ENCODE measurements around the gene LAMA5.

Gene LAMA5

DNA sequence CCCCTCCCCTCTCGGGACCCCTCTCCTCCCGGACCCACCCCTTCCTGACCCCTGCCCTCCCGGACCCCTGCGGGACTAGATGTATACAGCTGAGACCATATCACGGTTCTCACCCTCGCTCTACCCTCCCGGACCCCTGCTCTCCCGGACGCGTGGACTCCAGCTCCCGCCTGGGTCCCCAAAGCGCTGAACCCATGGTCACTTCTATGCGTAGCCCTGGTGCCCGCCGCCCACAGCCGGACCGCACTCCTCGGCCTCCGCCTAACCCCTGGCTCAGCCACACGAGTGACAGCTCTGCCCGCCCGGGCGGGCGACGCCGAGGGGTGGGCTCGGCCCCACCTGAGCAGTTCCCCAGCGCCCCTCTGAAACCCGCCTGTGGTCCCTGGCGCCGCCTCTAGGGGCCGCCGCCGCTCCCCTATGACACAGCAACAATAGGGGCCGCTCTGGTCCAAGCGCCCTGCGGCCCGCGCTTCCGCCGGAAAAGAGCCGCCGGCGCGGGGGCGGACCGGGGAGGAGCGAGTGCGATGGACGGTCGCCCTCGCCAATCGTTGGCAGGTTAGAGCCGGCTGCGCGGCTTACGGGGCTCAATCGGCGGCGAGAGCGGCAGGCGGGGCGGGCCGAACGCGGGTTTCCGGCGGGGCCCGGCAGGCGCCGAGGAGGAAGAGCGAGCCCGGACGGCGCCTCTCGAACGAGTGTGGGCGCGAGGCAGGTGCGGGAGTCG, 64.6 kb downstream of the LAMA5 start, which contains the start of gene ADRM1:
TSS of gene ADRM1 (plus strand) at position 657 of the 721 bp plus-strand sequence. CDS start 572 bp downstream, outside the sequence.
- peaks cover 50% of the 10 kb centered on the region for H3K36me3 ChIP-seq (ENCODE audit: insufficient read depth, low read length)

DNA sequence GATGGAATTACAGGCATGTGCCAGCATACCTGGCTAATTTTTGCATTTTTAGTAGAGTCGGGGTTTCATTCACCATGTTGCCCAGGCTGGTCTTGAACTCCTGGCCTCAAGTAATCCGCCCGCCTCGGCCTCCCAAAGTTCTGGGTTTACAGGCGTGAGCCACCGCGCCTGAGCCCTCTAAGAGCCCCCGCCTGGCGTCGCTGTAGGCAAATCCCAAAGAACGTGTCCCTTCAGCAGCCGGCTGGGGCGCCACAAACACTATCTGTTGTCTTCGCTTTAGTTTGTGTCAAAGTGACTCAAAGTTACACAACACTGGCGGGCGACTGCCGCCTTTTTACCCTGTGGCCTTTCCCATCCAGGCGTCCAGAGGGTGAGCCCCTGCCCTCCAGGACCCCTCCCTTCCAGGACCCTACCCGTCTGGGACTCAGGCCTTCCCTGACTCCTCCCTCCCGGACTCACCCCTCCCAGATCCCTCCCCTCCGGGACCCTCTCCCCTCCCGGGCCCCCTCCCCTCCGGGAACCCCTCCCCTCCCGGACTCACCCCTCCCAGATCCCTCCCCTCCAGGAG, 65.3 kb downstream of the LAMA5 start:
- Histone ChIP-seq H3K27ac (ENCODE audit: low read length) (peak overlapping the region; percentile 95), H3K9me3 (ENCODE audit: insufficient read depth, low read length, severe bottlenecking) (no peaks in the 10 kb centered on the region), H3K4me1 (ENCODE audit: insufficient read depth, low read length) (peaks cover 38% of the 10 kb centered on the region), H3K4me2 (ENCODE audit: insufficient read depth, low read length) (peak overlapping the region; percentile 97), H3K27me3 (ENCODE audit: insufficient read depth, low read length, poor library complexity) (no peaks in the 10 kb centered on the region), H3K4me3 (ENCODE audit: low read depth in 1 of 2, low read length in 2 of 2) (peak overlapping the region; percentile 68 to 99; a peak in 3 of 4 replicates), H3K79me2 (ENCODE audit: insufficient read depth, low read length) (peaks cover 40% of the 10 kb centered on the region), H2AFZ (ENCODE audit: low read depth, low read length) (peak overlapping the region; percentile 98), H3K36me3 (ENCODE audit: insufficient read depth, low read length) (peaks cover 44% of the 10 kb centered on the region), H3K9ac (ENCODE audit: low read depth, low read length) (peak overlapping the region; percentile 93), H4K20me1 (ENCODE audit: insufficient read depth, low read length) (peaks cover 37% of the 10 kb centered on the region)
- ATAC-seq (ENCODE audit: insufficient read depth, low read depth): peak; percentile 43
- TF ChIP-seq, protein P1, sequence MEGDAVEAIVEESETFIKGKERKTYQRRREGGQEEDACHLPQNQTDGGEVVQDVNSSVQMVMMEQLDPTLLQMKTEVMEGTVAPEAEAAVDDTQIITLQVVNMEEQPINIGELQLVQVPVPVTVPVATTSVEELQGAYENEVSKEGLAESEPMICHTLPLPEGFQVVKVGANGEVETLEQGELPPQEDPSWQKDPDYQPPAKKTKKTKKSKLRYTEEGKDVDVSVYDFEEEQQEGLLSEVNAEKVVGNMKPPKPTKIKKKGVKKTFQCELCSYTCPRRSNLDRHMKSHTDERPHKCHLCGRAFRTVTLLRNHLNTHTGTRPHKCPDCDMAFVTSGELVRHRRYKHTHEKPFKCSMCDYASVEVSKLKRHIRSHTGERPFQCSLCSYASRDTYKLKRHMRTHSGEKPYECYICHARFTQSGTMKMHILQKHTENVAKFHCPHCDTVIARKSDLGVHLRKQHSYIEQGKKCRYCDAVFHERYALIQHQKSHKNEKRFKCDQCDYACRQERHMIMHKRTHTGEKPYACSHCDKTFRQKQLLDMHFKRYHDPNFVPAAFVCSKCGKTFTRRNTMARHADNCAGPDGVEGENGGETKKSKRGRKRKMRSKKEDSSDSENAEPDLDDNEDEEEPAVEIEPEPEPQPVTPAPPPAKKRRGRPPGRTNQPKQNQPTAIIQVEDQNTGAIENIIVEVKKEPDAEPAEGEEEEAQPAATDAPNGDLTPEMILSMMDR (IDR thresholded peaks at IDR 0.05; ENCODE audit: borderline replicate concordance, extremely low read depth, low read length, poor library complexity, severe bottlenecking): peak; percentile 86
- no peak for TF ChIP-seq EZH2 (IDR thresholded peaks at IDR 0.05; ENCODE audit: borderline replicate concordance, low read depth, low read length, severe bottlenecking)
- DNase-seq: peak; percentile 85

More for the DNA sequence above, 64.6 kb downstream of the LAMA5 start, which contains the start of gene ADRM1:
- DNase-seq (peak; percentile 98), ATAC-seq (ENCODE audit: insufficient read depth, low read depth) (peak; percentile 88)
- peak within 1 kb of the TSS; percentile 98 for H2AFZ ChIP-seq (ENCODE audit: low read depth, low read length)
- H3K4me2 ChIP-seq (ENCODE audit: insufficient read depth, low read length): peak within 1 kb of the TSS; percentile 100
- peaks cover 38% of the 10 kb centered on the region for H3K4me1 ChIP-seq (ENCODE audit: insufficient read depth, low read length)
- H3K79me2 ChIP-seq (ENCODE audit: insufficient read depth, low read length): peaks cover 41% of the 10 kb centered on the region
- H3K9me3 ChIP-seq (ENCODE audit: insufficient read depth, low read length, severe bottlenecking): no peaks in the 10 kb centered on the region
- H3K9ac ChIP-seq (ENCODE audit: low read depth, low read length): peak within 1 kb of the TSS; percentile 93
- TF ChIP-seq, protein P1 (IDR thresholded peaks at IDR 0.05; ENCODE audit: borderline replicate concordance, extremely low read depth, low read length, poor library complexity, severe bottlenecking): peak; percentile 92
- no peak for TF ChIP-seq EZH2 (IDR thresholded peaks at IDR 0.05; ENCODE audit: borderline replicate concordance, low read depth, low read length, severe bottlenecking)
- H3K27ac ChIP-seq (ENCODE audit: low read length): peak within 1 kb of the TSS; percentile 95
- peaks cover 44% of the 10 kb centered on the region for H4K20me1 ChIP-seq (ENCODE audit: insufficient read depth, low read length)
- H3K4me3 ChIP-seq (ENCODE audit: low read depth in 1 of 2, low read length in 2 of 2): peak within 1 kb of the TSS; percentile 99 to 100
- H3K27me3 ChIP-seq (ENCODE audit: insufficient read depth, low read length, poor library complexity): no peaks in the 10 kb centered on the region

- peaks cover 30% of the 10 kb centered on the region for H4K20me1 ChIP-seq (ENCODE audit: insufficient read depth, low read length)
- no peak overlapping the region for H2AFZ ChIP-seq (ENCODE audit: low read depth, low read length)
- H3K79me2 ChIP-seq (ENCODE audit: insufficient read depth, low read length): peaks cover 34% of the 10 kb centered on the region
- H3K9ac ChIP-seq (ENCODE audit: low read depth, low read length): 0 out of 2 replicates have a peak overlapping the region, but pooled peaks have one; percentile 93
- TF ChIP-seq, protein P1 (IDR thresholded peaks at IDR 0.05; ENCODE audit: borderline replicate concordance, extremely low read depth, low read length, poor library complexity, severe bottlenecking): no peak
- no peak for TF ChIP-seq EZH2 (IDR thresholded peaks at IDR 0.05; ENCODE audit: borderline replicate concordance, low read depth, low read length, severe bottlenecking)
- no peak overlapping the region; a peak in 1 of 4 replicates for H3K4me3 ChIP-seq (ENCODE audit: low read depth in 1 of 2, low read length in 2 of 2)
- DNase-seq: no peak
- H3K36me3 ChIP-seq (ENCODE audit: insufficient read depth, low read length): peaks cover 44% of the 10 kb centered on the region
- peak overlapping the region; percentile 10; the same call in 1 of the 2 replicates for H3K27ac ChIP-seq (ENCODE audit: low read length)
- H3K9me3 ChIP-seq (ENCODE audit: insufficient read depth, low read length, severe bottlenecking): no peaks in the 10 kb centered on the region
- peaks cover 38% of the 10 kb centered on the region for H3K4me1 ChIP-seq (ENCODE audit: insufficient read depth, low read length)
- H3K4me2 ChIP-seq (ENCODE audit: insufficient read depth, low read length): peak overlapping the region; percentile 97; the same call in 1 of the 2 replicates
- ATAC-seq (ENCODE audit: insufficient read depth, low read depth): no peak
- H3K27me3 ChIP-seq (ENCODE audit: insufficient read depth, low read length, poor library complexity): no peaks in the 10 kb centered on the region
Observed at GRCh38 chr20:62301111-62301668, 65.9 kb downstream of the LAMA5 start.
